GM21381 (cell line): ENCODE data around the gene ZSCAN22.
"Not testable (repeated sequence)": the region's sequence is repeated elsewhere in the genome, so short reads cannot be mapped to it uniquely, and the experiment has no call there.

Source experiments
- ATAC-seq: cut with Tn5 transposase; IDR thresholded peaks from one replicate; pipeline ENCODE4 v1.9.1; 2021; ENCODE audit warnings: mild to moderate bottlenecking, moderate library complexity; ENCODE audit not compliant: unreplicated experiment

The ZSCAN22 gene

DNA sequence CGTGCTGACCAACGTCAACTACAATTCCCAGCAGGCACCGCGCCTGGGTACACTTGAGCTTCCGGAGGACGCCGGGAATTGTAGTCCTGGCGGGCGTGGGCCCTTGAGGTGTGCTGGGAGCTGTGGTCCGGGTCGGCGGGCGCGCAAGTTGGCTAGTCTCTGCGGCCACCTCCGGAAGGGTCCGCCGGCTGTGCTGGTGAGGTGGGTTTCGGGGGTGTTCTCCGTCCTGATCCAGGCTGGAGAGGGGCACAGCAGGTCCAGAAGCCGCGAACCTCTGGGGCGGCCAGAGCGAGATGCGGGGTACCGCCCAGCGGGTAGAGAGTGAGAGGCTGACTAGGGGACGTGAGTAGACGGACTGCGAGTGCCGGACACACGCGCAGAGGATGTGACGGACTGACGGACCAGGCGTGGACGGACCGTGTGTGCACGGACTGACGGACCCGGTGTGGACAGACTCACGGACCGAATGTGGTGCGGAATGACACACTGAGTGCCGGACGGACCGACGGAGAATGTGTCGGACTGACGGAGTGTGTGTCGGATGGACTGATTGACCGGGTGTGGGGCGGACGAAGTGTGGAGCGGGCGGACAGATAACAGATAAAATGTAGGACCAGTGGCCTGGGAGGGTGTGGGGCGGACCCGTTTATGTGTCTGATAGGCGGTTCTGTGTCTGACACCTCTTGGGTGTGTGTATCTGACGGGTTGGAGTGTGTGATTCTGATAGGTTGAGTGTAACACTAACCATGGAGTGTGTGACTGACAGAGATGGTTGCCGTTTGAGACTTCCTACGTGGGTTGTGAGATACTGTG is at the start of gene ZSCAN22:
TSS of gene ZSCAN22 (plus strand) at position 81 of the 813 bp plus-strand sequence. CDS start 7,809 bp downstream, outside the sequence.
- peak; percentile 86 for ATAC-seq

DNA sequence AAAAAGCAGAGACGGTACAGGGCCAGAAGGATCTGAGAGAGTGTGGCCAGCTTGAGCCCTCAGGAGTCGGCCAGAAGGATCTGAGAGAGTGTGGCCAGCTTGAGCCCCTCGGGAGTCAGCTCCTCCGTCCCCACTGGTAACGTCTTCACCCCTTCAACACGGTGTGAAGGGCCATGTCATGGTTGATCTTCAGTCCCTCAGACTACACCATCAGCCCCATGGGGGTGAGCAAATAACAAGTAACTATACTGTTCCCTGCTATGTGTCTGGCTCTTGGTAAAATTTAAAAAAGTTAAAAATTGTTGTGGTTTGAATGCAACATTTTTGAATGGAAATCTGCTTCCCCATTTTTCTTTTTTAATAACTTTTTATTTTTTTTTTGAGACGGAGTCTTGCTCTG is 49.6 kb upstream of the ZSCAN22 start:
- no peak for ATAC-seq

DNA sequence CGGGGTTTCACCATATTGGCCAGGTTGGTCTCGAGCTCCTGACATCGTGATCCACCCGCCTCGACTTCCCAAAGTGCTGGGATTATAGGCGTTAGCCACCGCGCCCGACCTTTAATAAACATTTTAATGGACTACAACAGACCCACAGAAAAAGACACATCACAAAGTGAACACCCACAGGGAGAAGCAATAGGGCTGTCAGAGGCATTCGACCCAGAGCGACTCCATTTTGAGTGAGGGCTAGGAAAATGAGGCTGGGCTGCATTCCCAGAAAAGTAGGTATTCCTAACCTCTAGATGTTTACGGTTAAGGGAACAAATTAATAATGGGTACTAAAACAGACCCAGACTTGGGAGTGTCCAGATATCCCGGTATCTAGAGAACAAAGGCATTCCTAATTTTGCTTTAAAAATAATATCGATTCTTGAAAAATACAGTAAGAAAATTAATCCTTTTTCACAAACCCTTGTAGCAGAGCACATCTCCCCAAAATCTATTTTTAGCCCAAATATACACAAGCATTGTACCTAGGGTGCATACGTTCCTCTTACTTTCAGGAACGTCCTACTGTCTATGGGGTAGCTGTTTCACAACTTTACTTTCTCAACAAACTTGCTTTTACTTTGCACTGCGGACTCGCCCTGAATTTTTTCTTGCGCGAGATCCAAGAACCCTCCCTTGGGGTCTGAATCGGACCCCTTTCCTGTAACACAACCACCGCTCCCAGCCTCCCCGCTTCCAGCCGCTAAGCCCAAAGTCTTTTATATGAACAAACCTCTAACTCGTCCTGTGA is 48.9 kb upstream of the ZSCAN22 start:
- ATAC-seq, result no peak

- ATAC-seq, result peak; percentile 95
These were observed 48.2 kb upstream of the ZSCAN22 start, which contains the start of gene ZNF8 for GRCh38 chr19:58278541-58279041. TSS of gene ZNF8 (plus strand) at chr19:58278955. CDS start at chr19:58279082, 127 bp downstream.

DNA sequence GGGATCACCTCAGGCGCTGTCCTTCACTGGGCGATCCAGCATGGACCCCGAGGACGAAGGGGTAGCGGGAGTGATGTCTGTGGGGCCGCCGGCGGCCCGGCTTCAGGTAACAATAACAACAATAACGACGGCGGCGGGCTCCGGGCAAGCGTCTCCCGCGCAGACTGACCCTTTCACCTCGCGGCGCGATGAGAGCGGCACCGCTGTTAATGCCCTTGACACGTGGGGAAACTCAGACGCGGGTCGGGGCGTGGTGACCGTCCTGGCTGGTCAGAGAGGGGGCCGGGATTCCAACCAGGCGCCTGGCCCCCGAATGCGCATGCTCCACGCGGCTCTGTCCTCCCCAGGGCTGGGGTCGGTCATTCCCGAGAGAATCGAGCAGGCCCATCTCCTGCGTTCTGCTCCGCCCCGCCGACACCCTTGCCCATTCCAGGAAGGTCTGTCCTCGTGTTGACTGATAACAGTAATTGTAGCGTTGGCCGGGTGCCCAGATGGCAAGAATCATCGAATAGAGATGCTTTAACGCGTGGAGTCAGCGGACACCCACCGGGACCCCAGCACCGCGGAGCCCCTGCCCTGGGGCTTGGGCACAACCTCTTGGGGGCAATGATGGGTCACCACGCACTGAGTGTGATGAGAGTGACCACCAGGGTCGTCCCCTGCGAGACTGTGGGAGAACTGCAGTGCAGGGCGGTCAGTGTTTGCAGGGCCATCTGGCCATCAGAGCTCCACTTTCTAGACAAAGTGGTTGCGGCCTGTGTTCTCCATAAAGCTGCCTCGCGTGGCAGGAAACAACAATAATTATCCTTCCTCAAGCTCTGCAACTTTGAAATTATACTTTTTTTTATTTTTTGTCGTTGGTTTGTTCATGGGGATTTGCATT is 47.5 kb upstream of the ZSCAN22 start:
- peak; percentile 11 for ATAC-seq

DNA sequence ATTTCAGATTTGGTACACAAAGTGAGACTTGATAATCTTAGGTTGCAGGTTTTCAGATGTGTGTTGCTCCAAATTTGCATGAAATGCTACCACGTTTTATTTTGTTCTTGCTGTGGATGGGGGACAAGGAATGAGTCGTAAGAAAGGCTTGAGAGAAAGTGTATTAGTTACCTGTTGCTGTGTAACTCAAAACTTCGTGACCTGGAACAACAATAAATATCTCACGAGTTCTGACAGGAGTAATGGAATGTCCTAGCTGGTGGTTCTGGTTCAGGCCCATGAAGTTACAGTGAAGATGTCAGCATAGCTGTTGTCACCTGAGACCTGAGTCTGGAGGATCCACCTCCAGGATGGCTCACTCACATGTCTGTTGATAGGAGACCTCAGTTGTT is 46.9 kb upstream of the ZSCAN22 start:
- no peak for ATAC-seq

GRCh38 chr19:58284199-58284598 is 42.6 kb upstream of the ZSCAN22 start:
- ATAC-seq, result no peak

- no peak for ATAC-seq
These were observed 34.9 kb upstream of the ZSCAN22 start for GRCh38 chr19:58291943-58292342.

DNA sequence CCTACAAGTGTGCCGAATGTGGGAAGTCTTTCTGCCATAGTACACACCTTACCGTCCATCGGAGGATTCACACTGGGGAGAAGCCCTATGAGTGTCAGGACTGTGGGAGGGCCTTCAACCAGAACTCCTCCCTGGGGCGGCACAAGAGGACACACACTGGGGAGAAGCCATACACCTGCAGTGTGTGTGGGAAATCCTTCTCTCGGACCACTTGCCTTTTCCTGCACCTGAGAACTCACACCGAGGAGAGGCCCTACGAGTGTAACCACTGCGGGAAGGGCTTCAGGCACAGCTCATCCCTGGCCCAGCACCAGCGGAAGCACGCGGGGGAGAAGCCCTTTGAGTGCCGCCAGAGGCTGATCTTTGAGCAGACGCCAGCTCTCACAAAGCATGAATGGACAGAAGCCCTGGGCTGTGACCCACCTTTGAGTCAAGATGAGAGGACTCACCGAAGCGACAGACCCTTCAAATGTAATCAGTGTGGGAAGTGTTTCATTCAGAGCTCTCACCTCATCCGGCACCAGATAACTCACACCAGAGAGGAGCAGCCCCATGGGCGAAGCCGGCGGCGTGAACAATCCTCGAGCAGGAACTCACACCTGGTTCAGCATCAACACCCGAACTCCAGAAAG is 31.9 kb upstream of the ZSCAN22 start:
- ATAC-seq, result no peak

DNA sequence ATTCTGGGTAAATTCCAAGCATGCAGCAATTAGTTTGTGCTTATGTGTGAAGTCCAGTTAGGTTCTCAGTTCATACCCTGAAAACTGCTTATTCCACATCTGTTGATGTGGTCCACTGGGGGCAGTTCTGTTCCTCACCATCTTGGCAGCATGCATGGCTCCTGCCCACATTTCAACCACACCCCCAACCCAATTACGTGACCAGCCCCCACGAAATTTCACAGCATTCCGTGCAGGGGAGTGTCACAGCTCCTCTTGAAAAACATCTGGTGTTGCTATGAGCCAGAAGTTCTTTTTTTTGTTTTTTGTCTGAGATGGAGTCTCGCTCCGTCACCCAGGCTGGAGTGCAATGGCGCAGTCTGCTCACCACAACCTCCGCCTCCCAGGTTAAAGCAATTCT is 30.7 kb upstream of the ZSCAN22 start:
- ATAC-seq, result no peak

- no peak for ATAC-seq
These were observed 26.2 kb upstream of the ZSCAN22 start for GRCh38 chr19:58300620-58301019.

DNA sequence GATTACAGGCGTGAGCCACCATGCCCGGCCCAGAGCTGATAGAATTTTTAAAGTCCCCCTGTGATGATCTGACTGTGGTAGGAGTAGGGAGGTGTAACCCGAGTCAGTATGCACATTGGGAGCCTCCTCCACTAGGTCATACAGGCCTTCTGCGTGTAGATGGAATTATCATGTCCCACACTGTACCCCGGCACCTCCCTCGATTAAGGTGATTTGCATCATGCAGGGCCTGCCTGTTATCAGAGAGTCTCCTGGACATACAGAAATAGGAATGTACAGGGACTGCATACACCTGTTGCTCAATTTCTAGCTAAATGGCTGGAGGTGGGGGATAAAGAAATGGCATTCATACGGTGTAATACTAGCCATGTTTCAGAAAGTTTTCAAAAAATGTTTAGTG is 22.5 kb upstream of the ZSCAN22 start:
- no peak for ATAC-seq

DNA sequence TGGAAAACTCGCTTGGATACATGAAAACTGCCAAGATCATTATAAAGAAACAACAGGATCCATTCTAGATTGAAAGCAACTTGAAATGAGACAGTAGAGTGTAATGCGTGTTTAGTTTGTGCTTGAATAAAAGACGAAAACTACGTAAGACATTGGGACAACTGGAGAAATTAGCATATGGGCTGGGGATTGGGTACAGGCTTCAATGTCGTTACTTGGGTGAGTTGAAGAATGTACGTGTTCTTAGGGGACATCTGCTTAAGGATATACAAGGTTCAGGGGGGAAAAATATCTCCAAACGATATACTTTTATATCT is 22.1 kb upstream of the ZSCAN22 start:
- peak; percentile 1 for ATAC-seq

DNA sequence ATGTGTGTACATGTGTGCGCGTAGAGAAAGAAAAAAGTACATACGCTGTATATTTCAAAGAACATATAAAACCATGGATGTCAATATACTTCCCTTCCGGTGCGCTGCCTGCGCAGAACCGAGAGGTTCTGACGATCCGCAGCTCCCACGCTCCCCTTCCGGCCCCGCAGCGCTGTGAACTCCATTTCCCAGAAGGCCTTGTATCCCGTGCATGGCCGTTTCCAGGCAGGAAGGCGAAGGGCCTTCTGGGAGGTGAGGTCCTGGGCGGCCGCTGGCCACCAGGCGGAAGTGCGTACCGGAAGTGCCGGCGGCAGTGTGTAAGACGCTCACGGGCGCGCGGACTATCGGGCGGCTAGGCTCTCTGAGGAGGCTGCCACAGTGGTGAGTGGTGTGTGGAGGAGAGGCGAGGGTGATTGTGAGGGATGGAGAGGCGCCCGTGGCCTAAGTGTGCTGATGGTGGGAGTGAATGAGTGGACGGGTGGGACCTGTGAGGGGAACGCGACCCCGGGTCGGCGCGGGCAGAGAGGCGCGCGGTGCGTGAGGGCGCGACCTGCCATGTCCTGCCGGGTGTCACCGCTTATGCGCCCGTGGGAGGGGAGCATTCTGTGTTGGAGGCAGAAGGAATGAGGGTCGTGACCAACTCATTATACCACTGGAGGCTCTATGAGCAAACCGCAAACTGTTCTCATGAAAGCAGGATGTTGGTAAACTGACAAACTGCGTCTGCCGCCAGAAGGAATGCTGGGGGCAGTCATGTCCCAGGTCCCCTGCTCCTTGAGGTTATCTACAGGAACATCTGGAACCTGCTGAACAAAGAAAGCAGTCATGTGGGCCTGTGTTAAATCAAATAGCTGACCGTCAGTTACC is 21.5 kb upstream of the ZSCAN22 start, which contains the start of gene ERVK3-1:
TSS of gene ERVK3-1 (plus strand) at position 313 of the 867 bp plus-strand sequence. CDS start 6,792 bp downstream, outside the sequence.
- ATAC-seq, result peak; percentile 95

GRCh38 chr19:58305932-58306323 is 20.9 kb upstream of the ZSCAN22 start:
- ATAC-seq, result no peak

GRCh38 chr19:58307736-58308135 is 19.1 kb upstream of the ZSCAN22 start:
- ATAC-seq, result no peak

DNA sequence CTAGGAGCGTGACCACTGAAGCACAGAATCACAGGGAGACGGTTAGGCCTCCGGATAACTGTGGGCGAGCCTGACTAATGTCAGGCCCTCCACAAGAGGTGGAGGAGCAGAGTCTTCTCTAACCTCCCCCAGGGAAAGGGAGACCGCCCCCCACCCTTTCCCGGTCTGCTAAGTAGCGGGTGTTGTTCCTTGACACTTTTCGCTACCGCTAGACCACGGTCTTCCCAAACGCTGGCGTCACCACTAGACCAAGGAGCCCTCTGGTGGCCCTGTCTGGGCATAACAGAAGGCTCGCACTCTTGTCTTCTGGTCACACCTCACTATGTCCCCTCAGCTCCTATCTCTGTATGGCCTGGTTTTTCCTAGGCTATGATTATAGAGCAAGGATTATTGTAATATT is 16.1 kb upstream of the ZSCAN22 start:
- not testable (repeated sequence) for ATAC-seq

DNA sequence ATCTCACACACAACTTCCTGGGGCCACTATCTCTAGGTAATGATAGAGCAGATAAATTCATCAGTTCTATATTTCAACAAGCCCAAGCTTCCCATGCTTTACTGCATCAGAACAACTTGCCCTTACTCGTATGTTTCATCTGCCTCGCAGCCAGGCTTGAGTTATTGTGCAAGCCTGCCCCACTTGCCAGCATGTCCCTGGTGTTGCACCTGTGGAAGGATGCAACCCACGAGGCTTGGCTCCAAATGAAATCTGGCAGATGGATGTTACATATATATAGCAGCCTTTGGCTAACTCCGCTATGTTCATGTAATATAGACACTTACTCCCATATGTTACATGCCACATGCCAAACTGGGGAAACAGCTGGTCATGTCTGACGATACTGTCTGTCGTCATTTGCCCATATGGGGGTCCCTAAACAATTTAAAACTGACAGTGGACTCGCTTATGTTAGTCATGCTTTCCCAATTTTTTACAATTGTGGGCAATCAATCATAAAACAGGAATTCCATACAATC is 15.4 kb upstream of the ZSCAN22 start:
- ATAC-seq, result no peak

GRCh38 chr19:58315580-58315979 is 11.2 kb upstream of the ZSCAN22 start:
- no peak for ATAC-seq
